ENCODE measurements around the gene EHF.
"Not testable (repeated sequence)": the region's sequence is repeated elsewhere in the genome, so short reads cannot be mapped to it uniquely, and the experiment has no call there.

EHF gene

GRCh38 chr11:34674038-34674437 is 53.1 kb downstream of the EHF start:
- no peak for DNase-seq

GRCh38 chr11:34676227-34676626 is 55.3 kb downstream of the EHF start:
- no peak for DNase-seq

- no peak for DNase-seq
Measured at GRCh38 chr11:34679681-34680080, 58.8 kb downstream of the EHF start.

- DNase-seq: no peak
Measured at GRCh38 chr11:34680206-34680605, 59.3 kb downstream of the EHF start.

- DNase-seq: no peak
Measured at GRCh38 chr11:34680918-34681586, 60.2 kb downstream of the EHF start.

GRCh38 chr11:34682825-34683224 is 61.9 kb downstream of the EHF start:
- DNase-seq: no peak

GRCh38 chr11:34683396-34683795 is 62.5 kb downstream of the EHF start:
- no peak for DNase-seq

GRCh38 chr11:34685864-34686263 is 65.0 kb downstream of the EHF start:
- no peak for DNase-seq

GRCh38 chr11:34692299-34692698 is 71.4 kb downstream of the EHF start:
- not testable (repeated sequence) for DNase-seq

- no peak for DNase-seq
Measured at GRCh38 chr11:34696862-34697261, 76.0 kb downstream of the EHF start.

GRCh38 chr11:34706709-34707461 is 86.0 kb downstream of the EHF start:
- DNase-seq: no peak

- no peak for DNase-seq
Measured at GRCh38 chr11:34707462-34707840, 86.6 kb downstream of the EHF start.

Data from OCI-M1 (cell line).